HG02623 (cell line): ENCODE data around the gene EXD3.
"Not testable (repeated sequence)": the region's sequence is repeated elsewhere in the genome, so short reads cannot be mapped to it uniquely, and the experiment has no call there.

Experiments
- ATAC-seq: cut with Tn5 transposase; IDR thresholded peaks from one replicate; pipeline ENCODE4 v1.9.1; 2021; ENCODE audit warnings: moderate library complexity; ENCODE audit not compliant: unreplicated experiment

The EXD3 gene

GRCh38 chr9:137411645-137412380 is 11.1 kb downstream of the EXD3 start:
- ATAC-seq, result no peak

DNA sequence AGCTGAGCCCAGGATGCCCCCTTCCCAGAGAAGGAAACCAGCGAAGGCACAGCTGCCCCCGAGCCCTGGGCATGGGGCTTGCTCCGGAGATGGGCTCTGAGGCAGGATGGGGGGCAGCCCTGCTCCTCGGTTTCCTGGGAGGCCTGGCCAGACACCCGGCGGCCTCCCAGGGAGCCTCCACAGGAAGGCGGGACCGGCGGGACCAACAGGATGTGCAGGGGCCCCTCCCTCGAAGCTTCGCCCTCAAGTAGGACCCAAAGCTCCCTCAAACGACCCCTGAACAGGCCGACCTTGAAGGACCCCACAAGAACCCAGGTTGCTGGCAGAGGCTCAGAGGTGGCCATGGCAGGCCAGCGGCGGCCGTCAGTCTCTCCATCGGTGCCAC is 11.7 kb downstream of the EXD3 start:
- no peak for ATAC-seq

DNA sequence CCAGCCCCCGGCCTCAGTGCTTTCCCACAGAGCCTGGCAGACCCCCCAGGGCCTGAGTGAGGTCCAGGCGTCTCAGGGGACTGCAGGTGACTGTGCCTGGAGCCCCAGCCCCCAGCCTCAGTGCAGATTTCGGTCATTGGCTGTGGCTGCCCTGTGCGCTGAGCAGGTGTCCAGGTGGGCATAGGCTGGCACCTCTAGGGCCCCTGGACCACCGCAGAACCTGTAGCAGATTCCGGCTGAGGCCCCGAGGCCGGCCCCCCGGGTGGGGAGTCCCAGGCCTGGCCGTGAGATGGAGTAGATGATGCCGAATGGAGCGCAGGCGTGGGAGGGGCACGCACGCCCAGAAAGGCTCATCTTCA is 12.1 kb downstream of the EXD3 start:
- ATAC-seq, result no peak

DNA sequence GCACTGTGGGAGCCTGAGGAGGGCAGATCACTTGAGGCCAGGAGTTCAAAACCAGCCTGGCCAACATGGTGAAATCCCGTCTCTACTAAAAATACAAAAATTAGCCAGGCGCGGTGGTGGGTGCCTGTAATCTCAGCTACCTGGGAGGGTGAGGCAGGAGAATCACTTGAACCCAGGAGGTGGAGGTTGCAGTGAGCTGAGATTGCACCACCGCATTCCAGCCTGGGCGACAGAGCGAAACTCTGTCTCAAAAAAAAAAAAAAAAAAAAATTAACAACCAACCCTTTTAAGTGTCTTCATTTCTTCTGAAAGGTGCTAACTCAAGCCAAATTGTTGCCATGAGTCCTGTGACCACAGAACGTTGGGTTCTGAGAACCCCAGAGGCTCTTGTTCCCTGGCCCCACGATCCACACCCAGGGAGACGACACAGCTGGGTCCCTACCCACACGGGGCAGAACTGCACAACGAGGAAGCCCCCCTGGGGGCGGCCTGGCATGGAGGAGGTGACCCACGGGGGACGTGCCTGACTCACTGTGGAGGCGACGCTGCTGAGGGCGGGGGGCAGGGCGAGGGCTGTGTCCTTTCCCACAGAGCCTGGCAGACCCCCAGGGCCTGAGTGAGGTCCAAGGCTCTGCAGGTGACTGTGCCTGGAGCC is 12.6 kb downstream of the EXD3 start:
- ATAC-seq, result not testable (repeated sequence)

DNA sequence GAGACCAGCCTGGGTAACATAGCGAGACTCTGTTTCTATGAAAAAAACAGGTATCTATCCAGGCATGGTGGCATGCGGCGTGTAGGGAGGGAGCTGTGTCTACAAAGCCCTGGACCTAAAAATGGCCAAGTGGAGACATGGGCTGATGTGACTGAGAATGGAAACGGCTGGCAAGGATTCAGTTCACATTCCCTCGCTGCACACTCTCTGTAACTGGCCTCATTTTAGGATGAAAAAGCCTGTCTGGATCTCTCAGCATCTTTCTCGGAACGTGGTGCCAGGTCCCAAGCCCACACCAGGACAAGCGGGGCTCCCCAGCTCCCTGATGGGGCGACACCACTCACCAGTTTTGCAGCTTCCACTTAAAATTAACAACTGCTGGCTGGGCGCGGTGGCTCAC is 13.4 kb downstream of the EXD3 start:
- no peak for ATAC-seq

DNA sequence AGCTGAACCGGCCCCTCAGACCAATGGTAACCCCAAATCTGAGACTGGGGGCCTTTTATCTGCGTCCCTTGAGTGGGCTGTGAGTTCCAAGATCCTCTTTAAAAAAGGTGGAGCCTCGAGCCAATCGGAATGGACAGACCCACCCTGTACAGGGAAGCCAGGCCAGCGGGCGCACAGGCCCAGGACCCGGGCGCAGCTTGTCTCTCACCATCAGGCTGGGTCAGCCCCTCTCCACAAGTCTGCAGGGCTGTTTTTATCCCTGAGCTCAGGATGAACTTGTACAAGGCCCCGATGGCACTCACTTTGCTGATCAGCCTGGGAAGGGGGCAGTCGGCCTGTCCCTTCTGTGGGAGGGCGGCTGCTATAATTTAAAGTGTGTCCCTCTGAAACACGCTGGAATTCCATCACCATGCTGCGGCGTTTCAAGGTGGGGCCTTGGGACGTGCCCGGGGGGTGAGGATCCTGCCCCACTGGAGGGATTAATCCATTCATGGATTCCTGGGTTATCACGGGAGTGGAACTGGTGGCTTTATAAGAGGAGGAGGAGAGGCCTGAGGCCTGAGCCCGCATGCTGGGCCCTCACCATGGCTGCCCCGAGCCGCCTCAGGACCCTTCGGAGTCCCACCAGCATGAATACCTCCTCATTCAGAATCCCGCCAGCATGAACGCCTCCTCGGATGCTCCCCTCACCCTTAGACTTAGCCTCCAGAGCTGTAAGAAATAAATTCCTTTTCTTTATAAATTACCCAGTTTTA is 14.1 kb downstream of the EXD3 start:
- ATAC-seq, result no peak

GRCh38 chr9:137407590-137408300 is 15.2 kb downstream of the EXD3 start:
- no peak for ATAC-seq

DNA sequence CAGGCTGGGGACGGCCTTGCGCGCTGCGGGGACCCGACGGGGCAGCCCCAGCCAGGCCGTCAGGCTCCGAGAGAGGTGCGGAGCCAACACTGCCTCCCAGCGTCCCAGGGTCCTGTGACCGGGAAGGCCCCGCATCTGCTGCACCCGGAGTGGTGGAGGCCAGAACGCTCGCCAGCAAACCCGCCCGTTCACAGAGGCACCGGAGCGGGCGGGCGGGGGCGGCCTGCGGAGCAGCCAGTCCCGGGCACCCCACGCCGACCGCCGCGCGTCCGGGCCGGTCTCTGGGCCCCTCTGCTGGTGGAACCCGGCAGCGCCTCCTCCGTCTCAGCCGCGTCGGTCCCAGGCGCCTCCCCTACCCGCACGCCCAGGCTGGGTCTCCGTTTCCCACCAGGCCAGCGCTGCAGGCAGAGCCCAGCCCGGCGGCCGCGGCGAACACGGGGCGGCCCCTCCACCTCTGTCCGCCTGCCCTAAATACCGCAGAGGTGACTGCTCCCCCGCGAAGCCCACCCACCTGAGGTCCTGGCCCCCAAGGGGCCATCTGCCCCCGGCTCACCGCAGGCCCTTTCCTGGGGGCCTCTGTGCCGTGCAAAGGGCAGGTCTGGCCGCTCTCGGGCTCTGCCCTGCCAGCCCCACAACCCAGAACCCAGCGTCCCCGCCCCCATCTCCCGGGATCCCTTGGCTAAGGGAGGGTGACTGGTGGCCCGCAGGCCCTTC is 15.9 kb downstream of the EXD3 start:
- ATAC-seq, result no peak

GRCh38 chr9:137406085-137406760 is 16.7 kb downstream of the EXD3 start:
- no peak for ATAC-seq

DNA sequence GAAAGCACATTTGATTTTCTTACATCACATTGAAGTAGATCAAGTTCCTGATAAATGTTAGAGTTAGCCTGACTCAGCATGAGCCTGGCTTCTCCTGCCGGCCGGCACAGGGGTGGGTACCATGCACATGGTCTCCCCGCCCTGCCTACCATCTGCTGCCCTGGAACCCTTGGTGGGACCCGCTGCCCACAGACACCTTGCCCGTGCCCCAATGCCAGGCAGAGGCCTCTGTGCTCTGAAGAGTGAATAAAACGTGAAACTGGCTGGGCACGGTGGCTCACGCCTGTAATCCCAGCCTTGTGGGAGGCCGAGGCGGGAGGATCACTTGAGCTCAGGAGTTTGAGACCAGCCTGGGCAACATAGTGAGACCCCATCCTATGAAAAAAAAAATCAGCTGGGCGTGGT is 17.3 kb downstream of the EXD3 start:
- no peak for ATAC-seq

- ATAC-seq, result no peak
Observed at GRCh38 chr9:137404961-137405567, 17.9 kb downstream of the EXD3 start.

DNA sequence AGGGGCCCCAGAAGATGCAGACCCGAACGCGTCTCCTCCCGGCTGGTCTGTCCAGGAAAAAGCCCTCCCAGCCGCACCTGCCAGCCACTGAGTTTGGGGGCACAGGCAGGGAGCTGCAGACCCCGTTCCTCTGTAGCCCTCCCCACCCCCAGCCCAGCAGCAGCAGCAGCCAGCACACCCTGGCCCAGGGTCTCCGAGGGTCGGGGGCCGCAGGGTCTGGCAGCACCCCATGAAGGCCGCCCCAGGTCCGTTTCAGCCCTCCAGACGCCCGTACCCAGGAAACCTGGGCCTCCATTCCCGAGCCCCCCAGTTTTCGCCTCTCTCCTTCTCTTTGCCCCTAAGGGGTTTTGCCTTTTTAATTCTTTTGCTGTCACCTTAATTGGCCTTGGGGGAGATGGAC is 19.7 kb downstream of the EXD3 start:
- ATAC-seq, result no peak

- no peak for ATAC-seq
Observed at GRCh38 chr9:137402746-137403145, 20.2 kb downstream of the EXD3 start.

- no peak for ATAC-seq
Observed at GRCh38 chr9:137398561-137399468, 24.1 kb downstream of the EXD3 start.

DNA sequence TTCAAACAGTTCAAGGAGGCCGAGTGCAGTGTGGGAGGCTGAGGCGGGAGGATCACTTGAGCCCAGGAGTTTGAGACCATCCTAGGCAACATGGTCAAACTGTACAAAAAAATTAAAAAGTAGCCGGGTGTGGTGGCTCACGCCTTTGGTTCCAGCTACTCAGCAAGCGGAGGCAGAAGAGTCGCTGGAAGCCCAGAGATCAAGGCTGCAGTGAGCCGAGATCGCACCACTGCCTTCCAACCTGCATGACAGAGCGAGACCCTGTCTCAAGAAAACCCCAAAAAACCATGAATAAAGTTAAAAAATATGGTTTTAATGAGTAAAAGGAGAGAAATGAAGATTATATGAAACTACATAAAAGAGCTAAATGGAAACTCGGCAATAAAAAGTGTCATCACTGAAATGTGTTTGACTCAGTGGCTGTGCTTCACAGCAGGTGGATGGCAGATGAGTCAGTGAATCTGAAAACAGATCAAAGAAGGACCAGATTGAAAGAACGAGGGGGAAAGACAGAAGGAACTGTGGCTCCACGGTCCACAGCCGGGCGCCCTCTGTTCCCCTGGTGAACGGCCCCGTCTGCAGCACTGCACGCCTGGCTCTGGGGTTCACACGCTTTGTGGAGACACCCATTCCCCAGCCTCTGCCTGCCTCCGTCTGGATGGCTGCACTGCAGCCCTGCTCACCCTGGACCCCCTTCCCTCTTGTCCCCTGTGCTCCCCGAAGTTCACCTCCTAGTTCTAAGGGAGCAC is 25.1 kb downstream of the EXD3 start:
- no peak for ATAC-seq

- ATAC-seq, result no peak
Observed at GRCh38 chr9:137396634-137397367, 26.2 kb downstream of the EXD3 start.

DNA sequence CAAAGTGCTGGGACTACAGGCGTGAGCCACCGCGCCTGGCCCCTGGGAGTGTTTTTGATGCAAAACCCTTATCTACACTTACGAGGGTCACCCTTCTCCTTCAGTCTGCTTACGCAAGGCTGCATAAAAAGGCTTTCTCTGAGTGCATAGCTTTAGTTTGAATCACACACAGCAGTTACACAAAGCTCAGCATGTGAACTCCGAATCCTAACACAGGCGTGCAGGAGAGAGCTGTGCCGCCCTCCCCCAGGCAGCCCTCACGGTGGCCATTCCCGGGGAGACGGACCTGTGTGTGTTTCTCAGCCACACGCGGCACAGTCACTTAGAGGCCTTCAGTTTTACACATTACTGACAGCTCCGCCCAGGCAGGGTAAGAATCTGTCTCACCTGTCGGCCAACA is 26.7 kb downstream of the EXD3 start:
- no peak for ATAC-seq

DNA sequence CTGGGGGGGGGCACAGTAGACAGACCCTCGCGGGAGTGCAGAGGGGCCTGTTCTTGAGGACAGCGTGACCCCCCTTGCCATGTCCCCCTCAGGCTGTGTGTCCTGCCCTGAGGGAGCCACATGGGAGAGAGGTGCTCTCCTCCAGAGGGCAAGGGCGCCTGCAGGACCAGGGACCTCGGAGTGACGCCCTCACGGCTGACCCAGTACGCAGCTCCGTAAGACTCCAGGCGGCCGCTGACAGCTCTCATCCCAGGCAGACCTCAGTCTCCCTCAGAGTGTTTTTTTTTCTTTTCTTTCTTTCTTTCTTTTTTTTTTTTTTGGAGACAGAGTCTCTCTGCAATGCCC is 27.3 kb downstream of the EXD3 start:
- ATAC-seq, result no peak
